ENCODE data around the gene ABCA1.

GRCh38 chr9:104779334-104779733 lies 148.6 kb downstream of the ABCA1 start:
- TF ChIP-seq POLR2A (IDR thresholded peaks at IDR 0.05) (no peak), CTCF (IDR thresholded peaks at IDR 0.05) (no peak)

Measured in right lobe of liver (tissue), 4 donors.